ENCODE results near the gene AGBL4.

The AGBL4 gene

GRCh38 chr1:48761411-48761810, 1262.3 kb downstream of the AGBL4 start:
- Histone ChIP-seq H3K4me3 (no peak overlapping the region), H3K27ac (no peak overlapping the region)
- DNase-seq (ENCODE audit: low read depth, low spot score), result no peak

GRCh38 chr1:48760857-48761256, 1262.9 kb downstream of the AGBL4 start:
- TF ChIP-seq FOXP2 (optimal IDR thresholded peaks at IDR 0.05; ENCODE audit: control extremely low read depth, extremely low read length, insufficient read depth) (no peak), POLR2AphosphoS5 (IDR thresholded peaks at IDR 0.05; ENCODE audit: borderline replicate concordance, low read depth, low read length) (no peak), EZH2 (IDR thresholded peaks at IDR 0.05) (no peak)
- DNase-seq (ENCODE audit: low read depth, low spot score), result no peak
- Histone ChIP-seq H3K36me3 (ENCODE audit: insufficient read depth, low read length) (peaks cover 17% of the 10 kb centered on the region; the same call in 1 of the 2 replicates), H3K27ac (no peak overlapping the region), H3K9me3 (ENCODE audit: low read depth, low read length) (no peaks in the 10 kb centered on the region), H3K4me3 (no peak overlapping the region), H3K9ac (ENCODE audit: insufficient read length) (no peak overlapping the region)

More at GRCh38 chr1:48761411-48761810, 1262.3 kb downstream of the AGBL4 start:
- no peak overlapping the region for H3K9ac ChIP-seq (ENCODE audit: insufficient read length)
- TF ChIP-seq FOXP2 (optimal IDR thresholded peaks at IDR 0.05; ENCODE audit: control extremely low read depth, extremely low read length, insufficient read depth), result no peak
- no peak for TF ChIP-seq POLR2AphosphoS5 (IDR thresholded peaks at IDR 0.05; ENCODE audit: borderline replicate concordance, low read depth, low read length)
- TF ChIP-seq EZH2 (IDR thresholded peaks at IDR 0.05), result no peak
- H3K9me3 ChIP-seq (ENCODE audit: low read depth, low read length), result no peaks in the 10 kb centered on the region
- peaks cover 23% of the 10 kb centered on the region for H3K36me3 ChIP-seq (ENCODE audit: insufficient read depth, low read length)

DNA sequence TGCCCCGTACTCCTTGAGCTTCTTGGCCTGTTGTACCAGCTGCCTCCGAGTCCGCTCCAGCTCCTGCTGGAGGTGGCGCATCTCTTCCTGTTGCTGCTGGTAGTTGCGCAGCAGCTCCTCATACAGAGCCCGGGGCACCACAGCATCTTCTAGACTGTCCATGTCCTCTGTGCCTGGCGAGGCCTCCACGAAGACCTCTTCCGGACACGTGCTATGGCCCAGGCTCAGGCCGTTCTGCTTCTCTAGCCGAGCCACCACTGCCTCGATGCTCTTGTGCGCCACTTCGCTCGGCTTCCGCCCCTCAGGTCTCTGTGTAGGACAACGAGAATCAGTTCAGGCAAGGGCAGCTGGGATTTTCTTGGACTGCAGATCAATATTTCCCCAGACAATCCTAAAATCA, 1264.8 kb downstream of the AGBL4 start:
- TF ChIP-seq EZH2 (IDR thresholded peaks at IDR 0.05), result no peak
- no peak for TF ChIP-seq POLR2AphosphoS5 (IDR thresholded peaks at IDR 0.05; ENCODE audit: borderline replicate concordance, low read depth, low read length)
- no peak for TF ChIP-seq FOXP2 (optimal IDR thresholded peaks at IDR 0.05; ENCODE audit: control extremely low read depth, extremely low read length, insufficient read depth)
- H3K9ac ChIP-seq (ENCODE audit: insufficient read length), result no peak overlapping the region
- DNase-seq (ENCODE audit: low read depth, low spot score), result no peak
- H3K36me3 ChIP-seq (ENCODE audit: insufficient read depth, low read length), result peaks cover 16% of the 10 kb centered on the region; the same call in 1 of the 2 replicates
- H3K4me3 ChIP-seq, result no peak overlapping the region
- H3K27ac ChIP-seq, result no peak overlapping the region
- no peaks in the 10 kb centered on the region for H3K9me3 ChIP-seq (ENCODE audit: low read depth, low read length)

DNA sequence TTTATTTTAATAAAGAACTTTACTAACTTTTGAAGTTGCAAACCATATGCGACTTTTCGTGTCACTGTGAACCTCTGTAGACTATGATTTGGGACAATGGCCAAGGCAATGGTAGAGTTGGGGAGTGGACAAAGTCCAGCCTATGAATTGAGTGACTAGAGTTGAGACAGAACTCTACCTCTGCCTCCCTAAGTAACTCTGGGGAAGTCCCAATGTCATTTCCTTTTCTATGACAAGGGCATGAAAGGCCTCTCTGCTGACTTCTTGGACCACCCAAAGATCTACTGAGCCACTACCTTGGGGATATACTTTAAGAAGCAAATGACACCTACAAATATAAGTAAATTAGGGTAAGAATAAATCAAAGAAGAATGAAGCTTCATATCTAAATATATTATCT, 1266.4 kb downstream of the AGBL4 start:
- H3K4me3 ChIP-seq, result no peak overlapping the region
- no peak for TF ChIP-seq FOXP2 (optimal IDR thresholded peaks at IDR 0.05; ENCODE audit: control extremely low read depth, extremely low read length, insufficient read depth)
- TF ChIP-seq POLR2AphosphoS5 (IDR thresholded peaks at IDR 0.05; ENCODE audit: borderline replicate concordance, low read depth, low read length), result no peak
- no peak for TF ChIP-seq EZH2 (IDR thresholded peaks at IDR 0.05)
- peaks cover 16% of the 10 kb centered on the region; the same call in 1 of the 2 replicates for H3K36me3 ChIP-seq (ENCODE audit: insufficient read depth, low read length)
- no peak overlapping the region for H3K27ac ChIP-seq
- no peaks in the 10 kb centered on the region for H3K9me3 ChIP-seq (ENCODE audit: low read depth, low read length)
- no peak for DNase-seq (ENCODE audit: low read depth, low spot score)
- H3K9ac ChIP-seq (ENCODE audit: insufficient read length), result no peak overlapping the region

GRCh38 chr1:48756683-48757316, 1267.0 kb downstream of the AGBL4 start:
- no peak for DNase-seq (ENCODE audit: low read depth, low spot score)
- no peak overlapping the region for H3K9ac ChIP-seq (ENCODE audit: insufficient read length)
- TF ChIP-seq EZH2 (IDR thresholded peaks at IDR 0.05), result no peak
- H3K27ac ChIP-seq, result no peak overlapping the region
- H3K36me3 ChIP-seq (ENCODE audit: insufficient read depth, low read length), result peaks cover 16% of the 10 kb centered on the region; the same call in 1 of the 2 replicates
- H3K9me3 ChIP-seq (ENCODE audit: low read depth, low read length), result no peaks in the 10 kb centered on the region
- no peak overlapping the region for H3K4me3 ChIP-seq

DNA sequence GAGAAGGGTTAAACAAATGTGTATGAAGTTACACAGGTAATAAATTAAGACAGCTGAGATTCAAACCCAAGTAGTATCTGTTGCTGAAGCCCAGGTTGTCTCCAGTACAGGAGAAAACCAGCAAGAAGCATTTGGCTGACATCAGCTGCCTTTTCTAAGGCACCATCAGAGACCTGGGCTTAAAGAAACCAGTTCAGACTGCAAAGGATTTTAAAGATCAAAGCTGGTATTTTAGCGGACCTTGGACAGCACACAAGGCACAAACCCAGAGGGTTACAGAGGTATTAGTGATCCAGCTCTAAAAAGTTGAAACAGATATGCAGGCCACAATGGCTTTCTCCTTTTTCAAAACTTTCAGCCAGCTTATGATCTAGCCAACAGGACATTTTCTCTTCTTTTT, 1270.5 kb downstream of the AGBL4 start:
- no peak overlapping the region for H3K27ac ChIP-seq
- H3K4me3 ChIP-seq, result no peak overlapping the region
- H3K9ac ChIP-seq (ENCODE audit: insufficient read length), result no peak overlapping the region
- TF ChIP-seq EZH2 (IDR thresholded peaks at IDR 0.05) (no peak), FOXP2 (optimal IDR thresholded peaks at IDR 0.05; ENCODE audit: control extremely low read depth, extremely low read length, insufficient read depth) (no peak), POLR2AphosphoS5 (IDR thresholded peaks at IDR 0.05; ENCODE audit: borderline replicate concordance, low read depth, low read length) (no peak)
- peaks cover 3% of the 10 kb centered on the region; the same call in 1 of the 2 replicates for H3K36me3 ChIP-seq (ENCODE audit: insufficient read depth, low read length)
- no peaks in the 10 kb centered on the region for H3K9me3 ChIP-seq (ENCODE audit: low read depth, low read length)
- DNase-seq (ENCODE audit: low read depth, low spot score), result no peak

DNA sequence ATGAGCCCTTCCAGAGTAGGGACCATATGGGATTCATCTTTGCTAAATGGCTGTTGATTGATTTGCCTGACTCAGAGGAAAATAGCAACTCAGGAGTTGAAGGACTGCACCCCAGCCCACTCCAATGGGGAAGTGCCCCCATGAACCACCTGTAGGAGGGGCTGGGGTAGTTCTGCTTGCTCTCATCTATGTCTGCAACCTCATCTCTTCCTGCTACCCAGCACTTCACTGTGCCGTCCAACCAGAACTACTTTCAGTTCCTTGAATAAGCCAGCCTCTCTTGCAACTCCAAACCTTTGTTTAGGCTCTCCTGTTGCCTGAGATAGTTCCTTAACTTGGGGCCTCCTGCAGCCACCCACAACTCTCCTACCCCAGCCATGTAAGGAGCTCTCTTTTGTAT, 1273.6 kb downstream of the AGBL4 start:
- no peak overlapping the region for H3K9ac ChIP-seq (ENCODE audit: insufficient read length)
- H3K27ac ChIP-seq, result no peak overlapping the region
- DNase-seq (ENCODE audit: low read depth, low spot score), result no peak
- no peak overlapping the region for H3K4me3 ChIP-seq
- TF ChIP-seq FOXP2 (optimal IDR thresholded peaks at IDR 0.05; ENCODE audit: control extremely low read depth, extremely low read length, insufficient read depth), result no peak
- no peak for TF ChIP-seq EZH2 (IDR thresholded peaks at IDR 0.05)
- TF ChIP-seq POLR2AphosphoS5 (IDR thresholded peaks at IDR 0.05; ENCODE audit: borderline replicate concordance, low read depth, low read length), result no peak
- no peaks in the 10 kb centered on the region; the same call in 1 of the 2 replicates for H3K36me3 ChIP-seq (ENCODE audit: insufficient read depth, low read length)
- H3K9me3 ChIP-seq (ENCODE audit: low read depth, low read length), result no peaks in the 10 kb centered on the region

- TF ChIP-seq POLR2AphosphoS5 (IDR thresholded peaks at IDR 0.05; ENCODE audit: borderline replicate concordance, low read depth, low read length) (no peak), EZH2 (IDR thresholded peaks at IDR 0.05) (no peak), FOXP2 (optimal IDR thresholded peaks at IDR 0.05; ENCODE audit: control extremely low read depth, extremely low read length, insufficient read depth) (no peak)
- Histone ChIP-seq H3K27ac (no peak overlapping the region), H3K9me3 (ENCODE audit: low read depth, low read length) (no peaks in the 10 kb centered on the region), H3K4me3 (no peak overlapping the region), H3K36me3 (ENCODE audit: insufficient read depth, low read length) (no peaks in the 10 kb centered on the region; the same call in 1 of the 2 replicates), H3K9ac (ENCODE audit: insufficient read length) (no peak overlapping the region)
- no peak for DNase-seq (ENCODE audit: low read depth, low spot score)
Observed at GRCh38 chr1:48749068-48749467, 1274.7 kb downstream of the AGBL4 start.

DNA sequence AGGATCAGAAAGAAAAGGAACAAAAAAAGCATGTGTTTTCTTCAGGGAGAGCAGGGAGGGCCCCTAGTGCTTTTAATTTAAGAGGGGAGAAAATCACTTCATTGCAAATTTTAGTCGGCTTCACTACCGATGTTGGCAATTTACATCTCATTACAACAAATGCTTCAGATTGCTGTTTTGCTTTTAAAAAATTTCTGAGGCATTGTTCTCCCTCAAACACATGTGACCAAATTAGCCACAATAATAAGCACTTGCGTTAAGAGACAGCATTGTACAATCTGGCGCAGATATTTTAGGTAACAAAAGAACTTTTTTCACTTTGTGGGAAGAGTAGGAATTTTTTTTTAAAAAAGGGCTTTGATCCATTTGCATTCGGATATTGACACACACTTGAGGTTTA, 1276.8 kb downstream of the AGBL4 start:
- H3K4me3 ChIP-seq, result no peak overlapping the region
- DNase-seq (ENCODE audit: low read depth, low spot score), result no peak
- peaks cover 3% of the 10 kb centered on the region; the same call in 1 of the 2 replicates for H3K36me3 ChIP-seq (ENCODE audit: insufficient read depth, low read length)
- H3K9me3 ChIP-seq (ENCODE audit: low read depth, low read length), result no peaks in the 10 kb centered on the region
- no peak for TF ChIP-seq EZH2 (IDR thresholded peaks at IDR 0.05)
- no peak for TF ChIP-seq FOXP2 (optimal IDR thresholded peaks at IDR 0.05; ENCODE audit: control extremely low read depth, extremely low read length, insufficient read depth)
- TF ChIP-seq POLR2AphosphoS5 (IDR thresholded peaks at IDR 0.05; ENCODE audit: borderline replicate concordance, low read depth, low read length), result no peak
- H3K9ac ChIP-seq (ENCODE audit: insufficient read length), result no peak overlapping the region
- H3K27ac ChIP-seq, result no peak overlapping the region

All from SK-N-MC (cell line).